LoVo (cell line): ENCODE results near the gene SEPHS1.
"Not testable (repeated sequence)": the region's sequence is repeated elsewhere in the genome, so short reads cannot be mapped to it uniquely, and the experiment has no call there.

ENCODE experiments used
- DNase-seq: peaks from one replicate; pipeline ENCODE4 v3.0.0-alpha.2; 2016; ENCODE audit warnings: low spot score

Gene SEPHS1

DNA sequence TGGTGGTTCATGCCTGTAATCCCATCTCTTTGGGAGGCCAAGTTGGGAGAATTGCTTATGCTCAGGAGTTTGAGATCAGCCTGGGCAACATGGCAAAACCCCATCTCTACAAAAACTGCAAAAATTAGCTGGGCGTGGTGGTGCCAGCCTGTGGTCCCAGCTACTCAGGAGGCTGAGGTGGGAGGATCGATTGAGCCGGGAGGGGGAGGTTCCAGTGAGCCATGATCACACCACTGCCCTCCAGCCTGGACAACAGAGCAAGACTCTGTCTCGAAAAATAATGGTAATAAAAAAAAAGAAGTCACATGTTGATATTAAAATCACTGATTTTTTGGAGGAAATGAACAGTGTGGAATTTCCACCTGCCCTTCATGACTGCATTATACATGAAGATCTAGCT, 64.0 kb downstream of the SEPHS1 start:
- DNase-seq = no peak

DNA sequence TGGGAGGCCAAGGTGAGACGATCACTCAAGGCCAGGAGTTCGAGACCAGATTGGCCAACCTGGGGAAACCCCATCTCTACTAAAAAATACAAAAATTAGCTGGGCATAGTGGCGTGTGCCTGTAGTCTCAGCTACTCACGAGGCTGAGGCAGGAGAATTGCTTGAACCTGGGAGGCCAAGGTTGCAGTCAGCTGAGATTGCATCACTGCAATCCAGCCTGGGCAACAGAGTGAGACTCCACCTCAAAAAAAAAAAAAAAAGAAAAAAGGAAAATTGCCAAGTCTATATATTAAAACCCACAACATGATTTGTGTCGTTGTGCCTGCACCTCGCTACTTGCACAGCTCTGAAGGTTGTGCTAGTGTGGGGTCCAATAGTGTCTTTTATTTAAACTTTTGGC, 65.7 kb downstream of the SEPHS1 start:
- DNase-seq = not testable (repeated sequence)

DNA sequence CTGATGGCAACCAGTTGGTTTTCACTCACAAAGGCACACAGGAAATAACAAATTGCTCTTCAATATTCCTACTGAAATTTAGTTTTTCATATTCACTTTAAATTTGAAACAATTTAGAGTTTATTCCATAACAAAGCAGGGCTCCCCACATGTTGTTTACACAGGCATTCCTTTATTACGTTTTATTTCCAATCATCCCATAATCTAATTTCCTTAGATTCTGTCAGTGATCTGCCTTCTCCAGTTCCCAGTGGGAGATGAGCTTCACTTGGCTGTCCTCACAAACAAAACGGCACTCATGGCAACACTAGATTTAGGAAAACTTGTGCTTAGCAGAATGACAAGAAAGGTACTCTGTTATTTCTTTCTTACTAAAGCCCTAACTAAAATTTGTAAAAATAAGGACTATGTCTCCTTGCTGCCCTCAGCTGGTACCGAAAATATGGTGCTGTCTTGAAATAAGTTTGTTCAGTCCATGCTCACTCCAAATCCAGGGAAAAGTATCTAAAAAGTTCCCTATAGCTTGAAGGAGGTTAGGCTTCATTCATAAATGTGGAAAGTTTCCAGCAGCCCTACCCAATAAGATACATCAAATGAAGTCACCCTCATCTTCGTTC, 71.2 kb downstream of the SEPHS1 start:
- no peak for DNase-seq

DNA sequence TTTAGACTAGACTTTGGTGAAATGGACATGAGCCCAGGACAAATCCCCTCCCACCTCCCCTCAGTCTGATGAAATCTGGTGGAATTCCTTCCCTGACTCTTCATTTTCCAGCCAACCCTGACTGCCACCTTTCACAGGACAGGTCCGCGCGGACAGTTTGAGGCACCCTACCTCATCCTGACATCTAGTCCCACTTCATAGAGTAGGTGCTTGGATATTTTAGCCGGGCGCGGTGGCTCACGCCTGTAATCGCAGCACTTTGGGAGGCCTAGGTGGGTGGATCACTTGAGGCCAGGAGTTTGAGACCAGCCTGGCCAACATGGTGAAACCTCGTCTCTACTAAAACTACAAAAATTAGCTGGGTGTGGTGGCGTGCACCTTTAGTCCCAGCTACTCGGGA, 71.9 kb downstream of the SEPHS1 start:
- not testable (repeated sequence) for DNase-seq

DNA sequence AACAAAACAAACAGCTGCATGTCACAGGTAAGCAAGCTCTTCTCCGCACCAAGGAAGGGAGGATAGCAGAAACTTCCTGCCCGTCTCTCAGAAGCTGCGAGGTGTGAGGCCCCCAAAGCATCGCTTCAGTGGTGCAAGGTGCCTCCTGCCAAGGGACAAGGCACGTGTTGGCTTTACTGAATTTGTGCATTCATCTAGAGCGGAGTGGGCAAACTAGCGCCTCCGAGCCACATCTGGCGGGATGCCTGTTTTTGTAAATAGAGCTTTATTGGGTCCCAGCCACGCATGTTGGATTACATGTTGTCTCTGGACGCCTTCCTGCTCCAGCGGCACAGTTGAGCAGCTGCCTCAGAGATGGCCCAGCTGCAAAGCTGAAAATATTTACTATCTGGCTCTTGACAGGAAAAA, 75.9 kb downstream of the SEPHS1 start:
- no peak for DNase-seq

DNA sequence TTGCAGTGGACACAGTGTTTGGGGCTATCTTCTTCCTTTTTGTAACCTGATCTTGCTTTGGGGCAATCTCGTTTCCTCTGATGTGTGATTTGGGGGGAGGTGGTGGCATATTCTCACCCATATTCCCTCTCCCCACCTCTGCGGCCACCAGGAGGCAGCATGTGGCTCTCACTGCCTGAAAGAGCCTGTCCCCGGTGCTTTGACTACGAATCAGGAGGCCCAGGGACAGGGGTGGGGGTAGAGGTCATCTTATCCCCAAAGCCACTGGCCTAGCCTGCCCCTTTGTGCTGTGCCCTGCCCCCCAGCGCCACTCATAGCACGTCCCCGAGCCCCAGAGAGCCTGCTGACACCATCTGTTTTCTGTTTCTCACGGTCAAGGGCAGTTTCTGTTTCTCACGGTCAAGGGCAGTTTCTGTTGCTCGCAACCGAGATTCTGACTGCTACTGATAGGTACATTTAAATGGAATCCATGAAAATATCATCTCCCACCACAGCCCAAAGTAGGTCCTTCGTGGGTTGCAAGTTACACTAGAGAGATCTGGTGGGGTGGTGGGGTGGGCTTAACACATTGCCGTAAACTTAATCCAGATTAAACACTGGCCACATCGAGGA, 76.4 kb downstream of the SEPHS1 start:
- no peak for DNase-seq

DNA sequence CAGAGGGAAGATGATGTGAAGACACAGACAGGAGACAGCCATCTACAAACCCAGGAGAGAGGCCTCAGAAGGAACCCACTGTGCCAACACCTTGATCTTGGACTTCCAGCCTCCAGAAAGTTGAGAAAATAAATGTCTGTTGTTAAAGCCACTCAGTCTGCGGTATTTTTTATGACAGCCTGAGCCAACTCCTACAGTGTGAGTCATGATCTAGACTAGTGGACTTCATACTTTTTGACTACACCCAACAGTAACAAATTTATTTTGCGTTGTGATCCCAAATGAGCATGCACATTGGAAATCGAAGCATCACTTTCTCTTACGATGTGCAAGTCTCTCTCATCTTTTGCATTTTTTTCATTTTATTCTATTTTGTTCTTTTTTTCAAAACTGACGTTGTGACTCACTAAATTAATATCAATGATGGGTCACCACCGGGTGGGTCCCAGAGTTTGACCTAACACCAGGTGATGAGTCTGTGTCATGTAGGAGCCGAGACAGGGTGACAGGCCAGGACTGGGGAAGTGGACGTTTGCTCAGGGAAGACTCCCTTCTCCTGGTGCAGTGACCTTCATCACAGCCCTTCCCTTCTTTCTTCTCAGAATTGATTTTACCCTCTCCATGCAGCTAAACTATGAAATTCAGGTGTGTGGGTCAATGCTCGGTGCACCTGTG, 77.1 kb downstream of the SEPHS1 start:
- peak; percentile 78 for DNase-seq

DNA sequence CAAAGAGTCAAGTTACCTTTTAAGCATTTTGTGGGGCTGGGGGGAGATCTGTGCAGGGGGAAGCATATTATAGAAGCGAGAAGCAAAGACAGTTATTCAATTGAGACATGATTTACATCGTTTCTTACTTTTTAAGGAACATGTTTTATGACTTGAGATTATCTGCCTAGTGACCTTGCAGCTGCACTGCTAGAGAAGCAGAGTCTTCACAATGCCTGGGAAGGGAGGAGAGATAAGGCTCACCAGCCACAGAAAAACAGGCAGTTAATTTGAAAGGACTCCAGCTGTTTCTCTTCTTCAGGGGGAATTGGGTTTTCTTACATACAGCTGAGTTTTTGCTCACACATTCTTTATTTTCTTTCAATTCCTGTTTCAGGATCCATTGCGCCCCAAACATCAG, 79.3 kb downstream of the SEPHS1 start:
- no peak for DNase-seq

DNA sequence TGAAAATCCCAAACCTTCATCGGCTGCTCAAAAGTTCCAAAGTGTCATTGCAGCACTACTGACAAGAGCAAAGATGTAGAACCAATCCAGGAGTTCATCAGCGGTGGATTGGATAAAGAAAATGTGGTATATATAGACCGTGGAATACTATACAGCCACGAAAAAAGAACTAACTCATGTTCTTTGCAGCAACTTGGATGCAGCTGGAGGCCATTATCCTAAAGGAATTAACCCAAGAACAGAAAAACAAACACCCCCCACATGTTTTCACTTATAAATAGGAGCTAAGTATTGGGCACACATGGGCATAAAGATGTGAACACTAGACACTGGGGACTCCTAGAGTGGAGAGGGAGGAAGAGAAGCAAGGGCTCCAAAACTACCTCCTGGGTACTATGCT, 79.8 kb downstream of the SEPHS1 start:
- no peak for DNase-seq
